ENCODE results near the gene POU3F2. TPM values are rescaled to one million over a fixed set of nuclear protein-coding genes. Genes with fewer than 3 reads are reported as not detected.

POU3F2 gene
- polyA plus RNA-seq, 3 donors, result not detected

GRCh38 chr6:98808541-98809210 lies 25.7 kb upstream of the POU3F2 start:
- TF ChIP-seq CTCF (IDR thresholded peaks at IDR 0.05), result no peak
- Histone ChIP-seq H3K27me3 (ENCODE audit: control insufficient read depth in 2 of 2, insufficient read depth in 2 of 2, low read length in 2 of 2) (no peaks in the 10 kb centered on the region), H4K20me1 (ENCODE audit: insufficient read depth, low read length) (no peaks in the 10 kb centered on the region), H3K9me3 (replicated peaks in 1 of 2; ENCODE audit: control insufficient read depth in 1 of 2, insufficient read depth in 1 of 2, low read length in 2 of 2) (no peaks in the 10 kb centered on the region), H3K79me2 (ENCODE audit: insufficient read depth, low read length) (no peaks in the 10 kb centered on the region), H2AFZ (ENCODE audit: insufficient read depth, low read depth, low read length, poor library complexity, severe bottlenecking) (no peak overlapping the region), H3K27ac (ENCODE audit: low read depth in 1 of 2, low read length in 2 of 2) (no peak overlapping the region), H3K4me3 (replicated peaks in 1 of 3; ENCODE audit: low read depth in 2 of 3, low read length in 3 of 3) (no peak overlapping the region), H3K4me2 (replicated peaks; ENCODE audit: extremely low read depth, low read length, poor library complexity, severe bottlenecking) (no peak overlapping the region), H3K36me3 (replicated peaks in 1 of 2; ENCODE audit: control insufficient read depth in 1 of 2, insufficient read depth in 2 of 2, low read length in 2 of 2) (no peaks in the 10 kb centered on the region), H3K9ac (ENCODE audit: insufficient read depth, low read length, poor library complexity, severe bottlenecking) (no peak overlapping the region), H3K4me1 (ENCODE audit: control insufficient read depth in 1 of 2, insufficient read depth in 2 of 2, low read length in 2 of 2) (no peaks in the 10 kb centered on the region)
- Mint-ChIP-seq H3K27ac (no peak overlapping the region), H3K36me3 (no peaks in the 10 kb centered on the region), H3K27me3 (ENCODE audit: low read depth in 3 of 3) (peaks cover 0 to 5% (median 1%) of the 10 kb centered on the region in 3 donors), H3K4me1 (no peaks in the 10 kb centered on the region), H3K4me3 (no peak overlapping the region), H3K9me3 (no peaks in the 10 kb centered on the region)
- 90% methylated on average over 2 of the region's 4 CpGs for WGBS (ENCODE audit: insufficient coverage)
- intact Hi-C loops (cut with micrococcal nuclease), result no loop called here
- DNase-seq, result no peak

- Histone ChIP-seq H3K9ac (ENCODE audit: insufficient read depth, low read length, poor library complexity, severe bottlenecking) (no peak overlapping the region), H4K20me1 (ENCODE audit: insufficient read depth, low read length) (no peaks in the 10 kb centered on the region), H3K36me3 (replicated peaks in 1 of 2; ENCODE audit: control insufficient read depth in 1 of 2, insufficient read depth in 2 of 2, low read length in 2 of 2) (no peaks in the 10 kb centered on the region), H3K79me2 (ENCODE audit: insufficient read depth, low read length) (no peaks in the 10 kb centered on the region), H3K4me3 (replicated peaks in 1 of 3; ENCODE audit: low read depth in 2 of 3, low read length in 3 of 3) (no peak overlapping the region), H3K4me2 (replicated peaks; ENCODE audit: extremely low read depth, low read length, poor library complexity, severe bottlenecking) (no peak overlapping the region), H3K27ac (ENCODE audit: low read depth in 1 of 2, low read length in 2 of 2) (no peak overlapping the region), H3K9me3 (replicated peaks in 1 of 2; ENCODE audit: control insufficient read depth in 1 of 2, insufficient read depth in 1 of 2, low read length in 2 of 2) (no peaks in the 10 kb centered on the region), H3K27me3 (ENCODE audit: control insufficient read depth in 2 of 2, insufficient read depth in 2 of 2, low read length in 2 of 2) (peaks cover 2% of the 10 kb centered on the region in 2 donors), H3K4me1 (ENCODE audit: control insufficient read depth in 1 of 2, insufficient read depth in 2 of 2, low read length in 2 of 2) (no peaks in the 10 kb centered on the region), H2AFZ (ENCODE audit: insufficient read depth, low read depth, low read length, poor library complexity, severe bottlenecking) (no peak overlapping the region)
- TF ChIP-seq CTCF (IDR thresholded peaks at IDR 0.05), result no peak
- intact Hi-C loops (cut with micrococcal nuclease), result no loop called here
- peaks cover 0 to 2% (median 0%) of the 10 kb centered on the region in 7 donors for H3K9me3 Mint-ChIP-seq
- H3K4me3 Mint-ChIP-seq, result no peak overlapping the region
- no peak overlapping the region for H3K27ac Mint-ChIP-seq
- no CpG with 5 or more reads among the region's 4 CpGs for WGBS (ENCODE audit: insufficient coverage)
- peaks cover 0 to 4% (median 0%) of the 10 kb centered on the region in 3 donors for H3K27me3 Mint-ChIP-seq (ENCODE audit: low read depth in 3 of 3)
- H3K36me3 Mint-ChIP-seq, result no peaks in the 10 kb centered on the region
- no peak for DNase-seq
- H3K4me1 Mint-ChIP-seq, result no peaks in the 10 kb centered on the region
These were observed 22.2 kb upstream of the POU3F2 start for GRCh38 chr6:98812220-98812619.

All from CD14-positive monocyte (primary cell).